A549 treated with AZD9567 at 1 μM for 4 hours (cell line): ENCODE results near the gene CAPN3. TPM values are rescaled to one million over a fixed set of nuclear protein-coding genes. Genes with fewer than 3 reads are reported as not detected.

Experiments used
- total RNA-seq: library from RNA; stranded (reverse); fragments of 200-300 nt; extraction: Qiagen RNA extraction; gene quantifications from 5 replicates; pipeline ENCODE4 v1.2.3, GENCODE V29; 2022; ENCODE audit not compliant: insufficient read depth

Gene CAPN3
- 0.27 to 0.57 TPM (median 0.38 TPM) in 4 of 5 replicates, not detected in the other for total RNA-seq

GRCh38 chr15:42359249-42359648, at the start of gene CAPN3:
TSS of gene CAPN3 (plus strand) at chr15:42359501. CDS start at chr15:42359806, 305 bp downstream.

Other genes with a start within 250 kb of the CAPN3 start
- not detected in 5 replicates for gene PLA2G4F, start 202.9 kb upstream of the CAPN3 start, total RNA-seq
- 15.0 to 18.3 TPM (median 16.7 TPM) in 5 replicates for gene VPS39, start 151.2 kb upstream of the CAPN3 start, total RNA-seq
- gene GANC, start 86.3 kb upstream of the CAPN3 start, total RNA-seq, result 5.4 to 6.9 TPM (median 6.1 TPM) in 5 replicates
- gene TMEM87A, start 86.1 kb upstream of the CAPN3 start, total RNA-seq, result 27.5 to 32.7 TPM (median 27.7 TPM) in 5 replicates
- 8.5 to 11.7 TPM (median 11.5 TPM) in 5 replicates for gene ZNF106, start 131.6 kb downstream of the CAPN3 start, total RNA-seq
- gene SNAP23, start 136.1 kb downstream of the CAPN3 start, total RNA-seq, result 15.2 to 43.5 TPM (median 20.1 TPM) in 5 replicates
- gene LRRC57, start 189.3 kb downstream of the CAPN3 start, total RNA-seq, result 12.5 to 15.1 TPM (median 12.9 TPM) in 5 replicates
- gene HAUS2, start 189.3 kb downstream of the CAPN3 start, total RNA-seq, result 18.5 to 30.3 TPM (median 20.3 TPM) in 5 replicates
- gene STARD9, start 216.1 kb downstream of the CAPN3 start, total RNA-seq, result 1.1 to 2.3 TPM (median 1.8 TPM) in 5 replicates